IMR-90 (cell line): ENCODE results near the gene SLC23A2. TPM values are rescaled to one million over a fixed set of nuclear protein-coding genes. Genes with fewer than 3 reads are reported as not detected.

ENCODE experiments used
- ATAC-seq: fragments of 200-7000 bp; cut with Tn5 transposase; 2 replicates; pipeline ENCODE4 v1.9.1; 2020; ENCODE audit warnings: low read depth, mild to moderate bottlenecking, moderate library complexity
- BruUV-seq: library from RNA; stranded (reverse); fragments of 400-500 nt; replicated peaks from 2 replicates; lab custom pipeline; 2021; lab: Mats Ljungman, UMichigan
- CTCF ChIA-PET: fragments of 300-600 bp; formaldehyde crosslinking; extraction: SDS; loops from one replicate; lab custom pipeline; 2021; ENCODE audit warnings: antibody characterized with exemption; lab: Yijun Ruan, JAX
- POLR2A ChIA-PET: fragments of 300-600 bp; sonication (Branson Sonifier 250); formaldehyde crosslinking; loops from one replicate; lab custom pipeline; 2022; ENCODE audit warnings: antibody characterized with exemption; ENCODE audit not compliant: unreplicated experiment; lab: Charles Lee
- DNase-seq: peaks from one replicate; pipeline ENCODE4 v3.0.0; 2013
- H2AFZ ChIP-seq: replicated peaks from 2 replicates; pipeline ENCODE3; 2013; ENCODE audit warnings: low read length, mild to moderate bottlenecking; ENCODE audit not compliant: poor library complexity
- H2AK5ac ChIP-seq: 2 replicates; pipeline ENCODE4 v1.6.1; 2013; ENCODE audit warnings: low read depth, low read length, inconsistent platforms
- H2AK9ac ChIP-seq: replicated peaks from 2 replicates; pipeline ENCODE3; 2013; ENCODE audit warnings: mild to moderate bottlenecking, low read depth, low read length, moderate library complexity; ENCODE audit not compliant: poor library complexity
- H2BK120ac ChIP-seq: 2 replicates; pipeline ENCODE4 v1.6.1; 2013; ENCODE audit warnings: low read depth, low read length, inconsistent platforms
- H2BK15ac ChIP-seq: 3 replicates; pipeline ENCODE4 v1.6.1; 2013; ENCODE audit warnings: low read depth, low read length, inconsistent platforms
- H2BK20ac ChIP-seq: 2 replicates; pipeline ENCODE4 v1.6.1; 2013; ENCODE audit warnings: low read depth, mild to moderate bottlenecking, inconsistent platforms, low read length, moderate library complexity
- H2BK5ac ChIP-seq: 2 replicates; pipeline ENCODE4 v1.6.1; 2013; ENCODE audit warnings: mild to moderate bottlenecking, low read depth, low read length, inconsistent platforms; ENCODE audit not compliant: poor library complexity, severe bottlenecking
- H3K14ac ChIP-seq: replicated peaks from 2 replicates; pipeline ENCODE4 v1.6.1; 2013; ENCODE audit warnings: low read depth, low read length, inconsistent platforms
- H3K18ac ChIP-seq: 2 replicates; pipeline ENCODE4 v1.6.1; 2013; ENCODE audit warnings: low read depth, low read length, control low read depth
- H3K23ac ChIP-seq: 2 replicates; pipeline ENCODE4 v1.6.1; 2013; ENCODE audit warnings: low read depth, low read length, inconsistent platforms
- H3K27ac ChIP-seq: 2 replicates; pipeline ENCODE4 v1.5.1; 2013; ENCODE audit warnings: mild to moderate bottlenecking, control low read depth, low read length; ENCODE audit not compliant: insufficient read depth
- H3K27me3 ChIP-seq: 2 replicates; pipeline ENCODE4 v1.6.1; 2013; ENCODE audit warnings: low read length; ENCODE audit not compliant: control insufficient read depth, insufficient read depth
- H3K36me3 ChIP-seq: 2 replicates; pipeline ENCODE4 v1.6.1; 2013; ENCODE audit warnings: low read length, mixed read lengths; ENCODE audit not compliant: control insufficient read depth, insufficient read depth
- H3K4ac ChIP-seq: 2 replicates; pipeline ENCODE4 v1.6.1; 2013; ENCODE audit warnings: low read depth, low read length, inconsistent platforms
- H3K4me1 ChIP-seq: 2 replicates; pipeline ENCODE4 v1.6.1; 2013; ENCODE audit warnings: low read length, mixed read lengths; ENCODE audit not compliant: control insufficient read depth, insufficient read depth
- H3K4me2 ChIP-seq: 2 replicates; pipeline ENCODE4 v1.6.1; 2013; ENCODE audit warnings: low read depth, mild to moderate bottlenecking, control low read depth, low read length, moderate library complexity
- H3K4me3 ChIP-seq: 2 replicates; pipeline ENCODE4 v1.5.1; 2013; ENCODE audit warnings: low read depth, mild to moderate bottlenecking, control low read depth, low read length, moderate library complexity; ENCODE audit not compliant: insufficient read depth
- H3K56ac ChIP-seq: 2 replicates; pipeline ENCODE4 v1.6.1; 2013; ENCODE audit warnings: low read length, inconsistent platforms; ENCODE audit not compliant: insufficient read depth; ENCODE audit errors: extremely low read depth
- H3K79me1 ChIP-seq, 2 experiments: 2 replicates each; pipeline ENCODE4 v1.6.1; 2013; ENCODE audit warnings: low read length in 2 of 2, inconsistent platforms in 1 of 2, low read depth in 1 of 2
- H3K9ac ChIP-seq: 2 replicates; pipeline ENCODE4 v1.6.1; 2013; ENCODE audit warnings: low read depth, low read length, control low read depth
- H3K9me1 ChIP-seq: 2 replicates; pipeline ENCODE4 v1.6.1; 2013; ENCODE audit warnings: low read length, inconsistent platforms; ENCODE audit not compliant: insufficient read depth
- H3K9me3 ChIP-seq: 2 replicates; pipeline ENCODE4 v1.6.1; 2013; ENCODE audit warnings: low read length; ENCODE audit not compliant: control insufficient read depth, insufficient read depth
- H4K20me1 ChIP-seq: 2 replicates; pipeline ENCODE4 v1.6.1; 2013; ENCODE audit warnings: low read length, inconsistent platforms; ENCODE audit not compliant: insufficient read depth
- H4K5ac ChIP-seq: 2 replicates; pipeline ENCODE4 v1.6.1; 2013; ENCODE audit warnings: mild to moderate bottlenecking, low read depth, low read length, control low read depth
- H4K8ac ChIP-seq, 2 experiments: 2 replicates each; pipeline ENCODE4 v1.6.1; 2013; ENCODE audit warnings: low read depth in 2 of 2, low read length in 2 of 2, control low read depth in 1 of 2, inconsistent platforms in 1 of 2
- H4K91ac ChIP-seq: 2 replicates; pipeline ENCODE4 v1.6.1; 2013; ENCODE audit warnings: low read depth, low read length, inconsistent platforms; ENCODE audit not compliant: insufficient read depth
- BHLHE40 ChIP-seq: fragments of 150-350 bp; IDR thresholded peaks from 2 replicates; pipeline ENCODE4 v1.6.1; 2016; ENCODE audit warnings: mild to moderate bottlenecking, low read depth, low read length
- CEBPB ChIP-seq: IDR thresholded peaks from 2 replicates; pipeline ENCODE4 v1.6.1; 2012; ENCODE audit warnings: low read depth, low read length, improper control_type of control experiment
- CHD1 ChIP-seq: IDR thresholded peaks from 2 replicates; pipeline ENCODE4 v1.6.1; 2012; ENCODE audit warnings: low read depth, low read length, improper control_type of control experiment
- CTCF ChIP-seq: conservative IDR thresholded peaks from 2 replicates; pipeline ENCODE4 v1.5.1; 2012; ENCODE audit warnings: mild to moderate bottlenecking, low read depth, low read length, improper control_type of control experiment
- ELK1 ChIP-seq: fragments of 150-350 bp; IDR thresholded peaks from 2 replicates; pipeline ENCODE4 v1.6.1; 2016; ENCODE audit warnings: low read depth, mild to moderate bottlenecking, low read length, moderate library complexity, borderline replicate concordance
- FOS ChIP-seq: fragments of 150-350 bp; IDR thresholded peaks from 2 replicates; pipeline ENCODE4 v1.6.1; 2016; ENCODE audit warnings: low read depth, low read length
- MAFK ChIP-seq: IDR thresholded peaks from 2 replicates; pipeline ENCODE4 v1.6.1; 2012; ENCODE audit warnings: low read depth, low read length, improper control_type of control experiment
- MAZ ChIP-seq: IDR thresholded peaks from 2 replicates; pipeline ENCODE4 v1.6.1; 2012; ENCODE audit warnings: low read depth, mild to moderate bottlenecking, low read length, improper control_type of control experiment, moderate library complexity, borderline replicate concordance
- MXI1 ChIP-seq: IDR thresholded peaks from 2 replicates; pipeline ENCODE4 v1.6.1; 2012; ENCODE audit warnings: low read depth, mild to moderate bottlenecking, low read length, moderate library complexity, borderline replicate concordance
- NFE2L2 ChIP-seq: fragments of 150-350 bp; IDR thresholded peaks from 2 replicates; pipeline ENCODE4 v1.6.1; 2016; ENCODE audit warnings: low read depth, mild to moderate bottlenecking, low read length
- POLR2A ChIP-seq: IDR thresholded peaks from 2 replicates; pipeline ENCODE4 v1.6.1; 2012; ENCODE audit warnings: mild to moderate bottlenecking, low read depth, low read length
- RAD21 ChIP-seq: IDR thresholded peaks from 2 replicates; pipeline ENCODE4 v1.6.1; 2012; ENCODE audit warnings: low read length, improper control_type of control experiment
- RCOR1 ChIP-seq: IDR thresholded peaks from 2 replicates; pipeline ENCODE4 v1.6.1; 2012; ENCODE audit warnings: mild to moderate bottlenecking, low read length, improper control_type of control experiment; ENCODE audit not compliant: insufficient replicate concordance
- RFX5 ChIP-seq: IDR thresholded peaks from 2 replicates; pipeline ENCODE4 v1.8.0; 2012; ENCODE audit warnings: low read depth, mild to moderate bottlenecking, low read length, moderate library complexity
- SMC3 ChIP-seq: fragments of 150-350 bp; IDR thresholded peaks from 2 replicates; pipeline ENCODE4 v1.6.1; 2016; ENCODE audit warnings: low read depth, mild to moderate bottlenecking, antibody characterized with exemption, low read length, moderate library complexity
- USF2 ChIP-seq: fragments of 150-350 bp; IDR thresholded peaks from 2 replicates; pipeline ENCODE4 v1.6.1; 2017; ENCODE audit warnings: mild to moderate bottlenecking, antibody characterized with exemption, low read length, low read depth
- WGBS, 2 experiments: methylation state at CpG; one replicate each; pipeline versions ENCODE4 v1.1.5 to v1.1.7; 2013; ENCODE audit warnings: missing lambda C conversion rate in 2 of 2; ENCODE audit not compliant: insufficient read length in 1 of 2; ENCODE audit errors: extremely low coverage in 2 of 2; 5-methylcytosine and 5-hydroxymethylcytosine counted together
- dilution Hi-C: fragments of 300-500 bp; cut with HindIII; formaldehyde crosslinking; loops from one replicate; pipeline ENCODE4 v1.14.3; 2018; ENCODE audit warnings: low sequenced_read_pairs; ENCODE audit not compliant: unreplicated experiment
- in situ Hi-C: fragments of 300-500 bp; cut with MboI; formaldehyde crosslinking; loops from 3 replicates; pipeline ENCODE4 v1.14.3; 2019; ENCODE audit warnings: low sequenced_read_pairs, inconsistent platforms, mixed read lengths
- intact Hi-C: fragments of 100-400 bp; cut with micrococcal nuclease; formaldehyde crosslinking; loops from 2 replicates; pipeline ENCODE4 v1.10.0; 2022
- polyA plus RNA-seq, 3 experiments: library from polyadenylated mRNA; depleted of rRNA; stranded (reverse); fragments of >200 nt; gene quantifications; 2 replicates each; pipeline ENCODE4 v1.2.3, GENCODE V29; 2012; ENCODE audit warnings: low replicate concordance in 1 of 3
- total RNA-seq: library from RNA; depleted of rRNA; stranded (reverse); fragments of >200 nt; gene quantifications from 2 replicates; pipeline ENCODE4 v1.2.3, GENCODE V29; 2012

The SLC23A2 gene
- total and polyA plus RNA-seq, 2 of the 4 experiments (the other 2 are of a cell fraction): 10.2 to 14.4 TPM

GRCh38 chr20:4987130-4987529 is 14.2 kb downstream of the SLC23A2 start:
- Histone ChIP-seq H3K18ac (no peak overlapping the region), H4K20me1 (peaks cover 14% of the 10 kb centered on the region), H4K91ac (no peak overlapping the region), H4K5ac (no peak overlapping the region), H3K23ac (no peak overlapping the region), H3K4ac (no peak overlapping the region), H3K4me1 (no peaks in the 10 kb centered on the region; the same call in 1 of the 2 replicates), H2BK15ac (no peak overlapping the region), H2BK5ac (no peak overlapping the region), H3K9me1 (no peaks in the 10 kb centered on the region), H3K14ac (no peak overlapping the region), H4K8ac (no peak overlapping the region), H3K79me1 (peaks cover 11 to 45% of the 10 kb centered on the region in 2 experiments; a peak in 3 of 4 replicates), H3K9me3 (no peaks in the 10 kb centered on the region), H3K27me3 (no peaks in the 10 kb centered on the region), H3K27ac (no peak overlapping the region), H2AK5ac (no peak overlapping the region), H2AFZ (no peak overlapping the region), H3K36me3 (no peaks in the 10 kb centered on the region), H3K9ac (no peak overlapping the region), H3K4me2 (no peak overlapping the region), H3K4me3 (no peak overlapping the region), H3K56ac (no peak overlapping the region), H2BK20ac (no peak overlapping the region), H2AK9ac (no peak overlapping the region), H2BK120ac (no peak overlapping the region)
- TF ChIP-seq RFX5 (no peak), NFE2L2 (no peak), RAD21 (no peak), USF2 (no peak), SMC3 (no peak), CEBPB (no peak), RCOR1 (no peak), MAFK (no peak), MAZ (no peak), POLR2A (no peak), CTCF (no peak), MXI1 (no peak), FOS (no peak), BHLHE40 (no peak), ELK1 (no peak), CHD1 (no peak)
- intact Hi-C loops (no loop called here), dilution Hi-C loops (no loop called here), in situ Hi-C loops (no loop called here)
- CTCF ChIA-PET: interaction anchor here (0.5 to 0.7 kb wide), 2 partner anchors 18 to 1196 kb away, joined by 3 read pairs; no protein-coding TSS in a partner anchor
- no TSS peak for BruUV-seq
- ATAC-seq (no peak), DNase-seq (no peak)
- 60% methylated on average over 1 of the region's 6 CpGs; no CpG with 5 or more reads in 1 of the 2 experiments for WGBS, 2 experiments
- POLR2A ChIA-PET: no interaction called here
